HG02840 (cell line): ENCODE data around the gene METTL27.
"Not testable (repeated sequence)": the region's sequence is repeated elsewhere in the genome, so short reads cannot be mapped to it uniquely, and the experiment has no call there.

Experiments
- ATAC-seq: cut with Tn5 transposase; IDR thresholded peaks from one replicate; pipeline ENCODE4 v1.9.1; 2021; ENCODE audit warnings: mild to moderate bottlenecking, moderate library complexity, moderate number of reproducible peaks; ENCODE audit not compliant: unreplicated experiment, low FRiP score

The METTL27 gene, protein sequence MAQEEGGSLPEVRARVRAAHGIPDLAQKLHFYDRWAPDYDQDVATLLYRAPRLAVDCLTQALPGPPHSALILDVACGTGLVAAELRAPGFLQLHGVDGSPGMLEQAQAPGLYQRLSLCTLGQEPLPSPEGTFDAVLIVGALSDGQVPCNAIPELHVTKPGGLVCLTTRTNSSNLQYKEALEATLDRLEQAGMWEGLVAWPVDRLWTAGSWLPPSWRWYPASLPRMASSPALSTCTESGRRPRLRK

DNA sequence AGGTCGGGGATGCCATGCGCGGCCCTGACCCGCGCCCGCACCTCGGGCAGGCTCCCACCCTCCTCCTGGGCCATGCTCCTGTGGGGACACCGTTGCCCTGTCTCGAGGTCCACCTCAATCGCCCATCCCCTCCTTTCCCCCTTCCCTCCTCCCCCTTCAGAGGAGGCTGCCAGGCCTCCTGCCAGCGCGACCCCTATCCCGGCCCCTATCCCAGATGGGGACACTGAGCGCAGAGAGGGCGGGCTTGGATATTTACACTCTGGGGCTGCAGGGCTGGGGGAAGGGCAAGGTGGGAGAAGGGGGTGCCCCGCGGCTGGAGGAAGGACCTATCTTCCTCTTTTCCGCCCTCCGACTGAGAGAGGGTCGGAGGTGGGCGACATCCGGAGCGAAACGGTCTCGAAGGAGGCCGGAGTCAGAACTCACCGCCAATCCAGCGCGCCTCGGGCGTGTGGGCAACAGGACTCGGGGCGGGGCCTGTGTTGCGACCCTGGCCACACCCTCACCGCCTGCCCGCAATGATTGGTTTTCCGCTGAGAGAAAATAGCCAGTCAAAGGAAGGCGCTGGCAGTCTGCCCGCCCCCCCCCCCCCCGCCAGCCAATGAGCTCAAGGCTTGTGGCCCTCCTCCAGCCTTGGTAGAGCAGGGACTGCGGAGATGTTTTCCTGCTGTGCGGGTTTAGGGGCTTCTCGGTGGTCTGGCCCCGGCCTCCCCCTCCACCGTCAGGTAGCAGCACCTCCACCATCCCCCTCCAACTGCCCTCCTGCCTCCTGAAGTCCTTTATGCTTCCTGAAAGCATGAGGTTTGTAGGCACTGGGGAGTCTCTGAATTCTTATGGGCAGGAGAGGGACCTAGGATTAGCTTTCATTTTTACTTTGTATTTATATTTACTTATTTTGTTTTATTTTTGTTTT lies at the start of gene METTL27:
TSS of gene METTL27 (minus strand) at position 450 of the 910 bp plus-strand sequence. CDS start at position 74, 376 bp downstream.
- ATAC-seq: peak; percentile 83

DNA sequence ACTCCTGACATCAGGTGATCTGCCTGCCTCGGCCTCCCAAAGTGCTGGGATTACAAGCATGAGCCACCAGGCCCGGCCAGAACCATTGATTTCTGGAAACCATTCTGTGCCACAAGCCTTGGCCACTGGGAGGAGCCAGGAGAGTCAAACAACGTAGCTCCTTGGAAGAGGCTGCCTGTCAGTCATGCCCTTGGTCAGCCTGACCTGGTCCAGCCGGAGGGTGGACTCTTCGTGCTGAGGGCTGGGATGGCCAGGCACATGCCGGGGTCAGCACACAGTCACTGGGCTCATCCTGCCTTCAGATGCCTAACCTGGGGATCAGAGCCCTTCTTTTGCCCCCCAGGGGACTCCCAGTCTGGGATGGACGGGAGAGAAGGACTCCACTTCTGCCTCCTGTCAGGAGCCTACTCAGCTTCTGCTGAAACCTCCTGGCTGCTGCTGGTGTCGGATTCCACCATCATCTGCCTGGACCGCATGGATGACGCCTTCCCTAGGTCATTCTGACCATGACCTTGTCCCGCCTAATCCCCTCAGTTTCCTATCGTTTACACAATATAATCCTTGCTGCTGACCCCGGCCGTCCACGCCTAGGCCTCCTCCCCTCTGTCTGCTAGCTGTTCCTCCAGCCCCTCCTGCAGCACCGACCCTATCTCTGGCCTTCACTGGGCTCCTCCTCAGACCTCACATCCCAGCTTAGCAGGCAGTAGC lies 49.0 kb upstream of the METTL27 start:
- ATAC-seq: no peak

DNA sequence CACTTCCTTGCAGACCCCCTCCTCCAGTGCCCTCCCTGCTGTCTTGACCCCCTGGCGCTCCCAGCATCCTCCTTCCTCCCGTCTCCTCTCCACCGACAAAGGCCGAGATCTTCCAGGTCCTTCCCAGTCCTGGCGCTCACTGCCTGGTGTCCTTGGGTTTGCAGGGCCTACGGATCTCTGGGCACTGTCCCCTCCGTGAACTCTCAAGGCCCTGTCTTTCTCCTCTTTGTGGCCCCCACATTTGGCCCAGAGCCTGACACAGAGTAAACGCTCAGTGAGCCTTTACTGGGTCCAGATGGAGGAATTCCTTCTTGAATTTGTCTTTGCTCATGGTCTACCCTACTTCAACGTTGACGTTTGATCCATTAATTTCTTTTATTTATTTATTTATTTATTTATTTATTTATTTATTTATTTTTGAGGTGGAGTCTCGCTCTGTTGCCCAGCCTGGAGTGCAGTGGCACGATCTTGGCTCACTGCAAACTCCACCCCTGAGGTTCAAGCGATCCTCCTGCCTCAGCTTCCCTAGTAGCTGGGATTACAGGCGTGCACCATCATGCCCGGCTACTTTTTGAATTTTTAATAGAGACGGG lies 48.3 kb upstream of the METTL27 start:
- ATAC-seq: no peak

DNA sequence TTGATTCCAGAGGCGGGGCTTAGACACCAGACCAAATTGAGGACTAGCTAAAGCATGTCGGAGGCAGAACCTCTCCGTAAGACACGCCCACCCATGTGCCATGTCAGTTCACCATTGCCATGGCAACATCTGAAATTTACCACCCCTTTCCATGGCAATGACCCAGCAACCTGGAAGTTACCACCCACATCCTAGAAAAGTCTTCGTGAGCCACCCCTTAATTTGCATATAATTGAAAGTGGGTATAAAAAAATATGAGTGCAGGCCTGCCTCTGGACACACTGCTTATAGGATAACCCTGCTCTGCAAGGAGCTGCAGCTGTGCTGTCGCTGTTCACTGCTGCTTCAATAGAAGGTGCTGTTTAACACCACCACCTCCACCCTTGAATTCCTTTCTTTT lies 46.6 kb upstream of the METTL27 start:
- no peak for ATAC-seq

DNA sequence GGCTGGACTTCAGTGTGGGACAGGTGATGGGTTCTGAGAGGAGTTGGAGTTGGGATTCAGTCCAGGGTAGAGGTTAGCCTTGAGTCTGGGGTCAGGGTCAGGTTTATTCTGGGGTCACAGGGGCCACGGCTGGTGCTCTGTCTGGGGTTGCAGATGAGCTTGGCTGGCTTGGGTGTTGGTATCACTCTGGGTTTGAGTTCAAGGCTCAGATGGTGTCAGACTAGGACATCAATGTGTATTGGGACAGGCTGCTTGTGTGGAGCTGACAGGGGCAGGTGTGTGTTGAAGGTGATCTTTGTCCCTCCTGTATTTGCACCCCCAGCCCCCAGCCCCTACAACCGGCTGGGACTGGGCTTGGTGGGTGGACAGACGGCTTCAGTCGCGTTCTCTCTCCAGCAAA lies 45.4 kb upstream of the METTL27 start:
- no peak for ATAC-seq

DNA sequence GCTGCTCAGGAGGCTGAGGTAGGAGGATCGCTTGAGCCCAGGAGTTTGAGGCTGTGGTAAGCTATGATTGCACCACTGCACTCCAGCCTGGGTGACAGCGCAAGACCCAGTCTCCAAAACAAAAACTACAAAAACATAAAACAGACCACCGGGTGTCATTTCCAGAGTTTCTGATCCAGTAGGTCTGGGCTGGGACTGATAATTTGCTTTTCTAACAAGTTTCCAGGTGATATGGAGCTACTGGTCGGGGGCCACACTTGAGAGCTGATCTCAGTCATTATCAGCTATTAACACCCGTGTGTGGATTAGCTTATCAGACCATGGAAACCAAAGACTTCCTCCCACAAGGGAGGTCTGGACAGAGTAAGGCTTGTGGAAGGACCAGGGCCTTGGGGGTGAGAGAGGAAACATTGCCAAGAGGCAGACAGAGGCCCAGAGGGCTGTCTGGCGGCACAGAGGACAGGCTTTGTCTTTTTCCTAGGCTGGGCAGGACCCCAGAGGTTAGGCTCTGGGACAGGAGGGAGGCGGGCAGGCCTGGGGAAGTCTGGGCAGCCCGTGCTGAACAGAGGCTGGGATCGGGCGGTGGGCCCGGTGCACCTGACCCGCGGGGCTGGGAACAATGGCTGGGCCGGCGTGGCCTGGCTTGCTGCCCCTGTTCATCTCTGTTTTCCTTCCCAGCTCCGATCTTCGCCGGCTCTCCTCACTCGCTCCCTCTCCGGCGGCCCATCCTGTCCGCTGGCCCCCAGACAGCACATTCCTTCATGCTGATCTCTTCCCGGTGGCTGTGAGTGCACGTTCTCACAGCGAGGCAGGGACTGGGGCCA lies 43.9 kb upstream of the METTL27 start:
- ATAC-seq: no peak

DNA sequence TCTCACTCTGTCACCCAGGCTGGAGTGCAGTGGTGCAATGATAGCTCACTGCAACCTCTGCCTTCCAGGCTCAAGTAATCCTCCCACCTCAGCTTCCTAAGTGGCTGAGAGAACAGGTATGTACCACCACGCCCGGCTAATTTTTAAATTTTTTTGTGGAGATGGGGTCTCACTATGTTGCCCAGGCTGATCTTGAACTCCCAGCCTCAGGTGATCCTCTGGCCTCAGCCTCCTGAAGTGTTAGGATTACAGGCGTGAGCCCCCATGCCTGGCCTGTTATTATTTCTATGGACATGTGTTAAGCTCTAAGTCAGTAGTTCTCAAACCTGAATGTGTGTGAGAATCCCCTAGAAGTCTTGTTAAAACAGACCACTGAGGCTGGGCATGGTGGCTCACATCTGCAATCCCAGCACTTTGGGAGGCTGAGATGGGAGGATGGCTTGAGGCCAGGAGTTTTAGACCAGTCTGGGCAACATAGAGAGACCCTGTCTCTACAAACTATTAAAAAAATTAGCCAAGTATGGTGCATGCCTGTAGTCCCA lies 43.2 kb upstream of the METTL27 start:
- ATAC-seq: no peak

DNA sequence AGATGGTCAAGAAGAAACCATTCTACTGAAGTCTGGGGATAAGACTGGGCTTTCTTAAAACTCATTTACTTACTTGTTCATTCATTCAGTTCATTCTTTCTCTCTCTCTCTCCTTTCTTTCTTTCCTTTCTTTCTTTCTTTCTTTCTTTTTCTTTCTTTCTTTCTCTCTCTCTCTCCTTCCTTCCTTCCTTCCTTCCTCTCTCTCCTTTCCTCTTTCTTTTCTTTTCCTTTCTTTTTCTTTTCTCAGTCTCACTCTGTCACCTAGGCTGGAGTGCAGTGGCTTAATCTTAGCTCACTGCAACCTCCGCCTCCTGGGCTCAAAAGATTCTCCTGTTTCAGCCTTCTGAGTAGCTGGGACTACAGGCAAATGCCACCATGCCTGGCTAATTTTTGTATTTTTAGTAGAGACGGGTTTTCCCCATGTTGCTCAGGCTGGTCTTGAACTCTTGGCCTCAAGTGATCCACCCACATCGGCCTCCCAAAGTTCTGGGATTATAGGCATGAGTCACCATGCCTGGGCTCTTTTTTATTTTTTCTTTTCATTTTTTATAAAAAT lies 42.6 kb upstream of the METTL27 start:
- ATAC-seq: not testable (repeated sequence)

DNA sequence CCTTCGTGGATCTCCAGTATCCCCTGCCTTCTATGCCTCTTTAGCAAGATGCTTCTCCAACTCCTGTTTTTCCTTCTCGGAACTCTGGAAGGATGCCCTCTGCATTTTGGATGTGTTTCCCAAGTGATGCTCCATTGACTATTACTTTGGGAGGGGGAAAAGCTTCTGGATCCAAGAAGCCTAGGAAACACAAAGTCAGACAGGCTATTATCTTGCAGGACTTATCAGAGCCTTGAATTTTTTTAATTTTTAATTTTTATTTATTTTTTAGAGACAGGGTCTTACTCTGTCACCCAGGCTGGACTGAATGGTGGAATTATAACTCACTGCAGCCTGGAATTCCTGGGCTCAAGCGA lies 39.7 kb upstream of the METTL27 start:
- ATAC-seq: no peak

DNA sequence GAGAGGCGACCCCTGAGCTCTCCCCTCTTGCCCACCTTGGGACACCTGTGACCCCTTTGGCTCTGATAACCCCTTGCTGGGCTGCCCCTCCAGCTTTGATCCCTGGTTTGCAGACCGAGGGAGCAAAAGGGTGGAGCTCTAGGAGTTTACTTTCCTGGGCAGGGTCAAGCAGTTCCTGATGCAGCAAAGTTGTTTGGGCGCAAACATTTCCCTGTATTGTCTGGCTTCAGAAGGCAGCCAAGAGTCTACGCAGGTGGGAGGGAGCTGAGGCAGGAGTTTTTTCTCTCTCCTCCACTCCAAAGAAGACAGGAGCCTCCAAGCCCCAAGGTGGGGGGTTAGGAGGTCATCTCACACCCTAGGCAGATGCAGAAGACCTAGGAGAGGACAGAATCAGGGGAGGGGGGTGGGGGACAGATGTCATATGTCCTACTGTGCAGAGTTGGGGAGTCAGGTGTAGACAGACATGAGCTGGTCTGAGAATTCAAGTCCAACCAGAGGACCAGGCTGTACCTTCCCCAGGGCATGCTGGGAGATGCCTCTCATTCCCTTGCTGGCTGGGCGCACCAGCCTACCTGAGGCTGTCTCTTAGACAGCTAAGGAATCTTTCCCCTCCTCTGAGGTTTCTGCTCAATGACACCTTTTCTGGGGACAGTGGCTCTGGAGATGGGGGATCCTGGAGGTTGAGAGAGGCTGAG lies 39.2 kb upstream of the METTL27 start:
- ATAC-seq: no peak

DNA sequence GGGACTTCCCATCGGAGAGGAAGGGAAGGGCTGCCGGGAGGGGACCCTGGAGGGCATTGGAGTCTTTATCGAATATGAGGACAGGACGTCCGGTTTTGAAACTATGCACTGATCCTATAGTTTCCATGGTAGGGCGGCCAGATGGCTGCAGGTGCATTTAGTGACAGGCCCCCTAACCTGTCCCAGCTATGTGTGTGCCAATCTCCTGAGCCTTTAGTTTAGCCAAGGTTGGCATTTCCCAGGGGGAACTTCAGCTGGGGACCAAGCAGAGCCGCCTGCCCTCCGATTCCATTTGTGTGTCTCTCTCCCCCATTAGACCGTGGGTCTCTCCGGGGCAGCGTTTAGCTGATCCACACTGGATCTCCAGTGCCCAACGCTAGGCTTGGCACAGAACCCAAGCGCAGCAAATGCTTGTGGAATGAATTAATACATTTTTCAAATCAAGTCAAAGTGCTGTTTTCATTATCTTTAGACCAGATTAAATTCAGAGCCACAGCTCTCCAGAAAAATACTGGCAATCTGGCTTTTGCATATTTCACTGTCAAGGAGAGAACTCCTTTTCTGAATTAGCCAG lies 38.5 kb upstream of the METTL27 start:
- no peak for ATAC-seq

DNA sequence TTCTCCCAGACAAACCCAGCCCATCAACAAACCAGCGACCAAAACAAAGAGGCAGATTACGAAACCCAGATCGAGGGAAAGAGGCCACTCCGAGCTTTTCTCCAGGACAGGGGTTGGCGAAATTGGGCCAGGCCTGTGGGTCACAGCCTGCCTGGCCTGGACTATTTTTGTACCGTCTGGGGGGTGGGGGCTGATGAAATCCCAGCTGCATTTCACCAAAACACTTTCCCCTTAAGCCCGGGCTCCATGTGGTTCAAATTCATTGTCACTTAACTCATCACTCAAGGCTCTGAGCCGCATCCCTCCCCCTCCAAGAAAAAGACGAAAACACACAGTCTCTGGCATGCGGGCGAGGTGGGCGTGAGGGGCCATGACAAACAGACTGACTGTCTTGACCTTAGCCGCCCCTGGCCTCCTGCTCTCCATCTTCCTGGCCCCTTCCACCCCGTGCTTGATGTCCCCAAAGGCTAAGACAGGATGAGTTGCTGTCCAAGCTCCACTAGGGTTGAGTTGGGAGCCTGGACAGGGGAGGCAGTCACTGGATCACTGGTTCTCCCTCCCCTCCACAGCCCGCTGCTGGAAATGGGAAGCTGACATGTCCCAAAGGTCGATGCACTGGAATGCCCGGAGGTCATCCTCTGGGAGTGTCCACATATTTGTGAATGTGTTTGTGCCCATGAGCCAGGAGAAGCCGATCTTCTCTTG lies 37.8 kb upstream of the METTL27 start:
- no peak for ATAC-seq

DNA sequence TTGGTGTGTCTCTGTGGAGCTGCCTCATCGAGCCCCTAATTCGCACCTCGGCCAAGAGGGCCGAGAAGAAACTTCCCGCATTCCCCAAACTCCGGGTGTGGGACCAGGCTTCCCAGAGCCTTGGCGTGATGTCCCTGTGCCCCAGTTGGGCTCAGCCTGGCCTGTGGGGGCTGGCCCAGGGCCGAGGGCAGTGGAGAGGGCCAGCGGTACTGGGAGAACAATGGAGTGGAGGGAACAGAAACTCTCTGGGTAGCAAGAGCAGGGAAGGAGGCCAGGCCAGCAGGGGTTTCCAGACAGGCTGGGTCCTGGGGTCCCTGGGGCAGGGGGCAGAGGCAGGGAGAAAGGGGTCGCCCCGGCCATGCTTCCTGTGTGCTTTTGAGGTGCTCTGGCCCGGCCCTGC lies 34.7 kb upstream of the METTL27 start:
- no peak for ATAC-seq

DNA sequence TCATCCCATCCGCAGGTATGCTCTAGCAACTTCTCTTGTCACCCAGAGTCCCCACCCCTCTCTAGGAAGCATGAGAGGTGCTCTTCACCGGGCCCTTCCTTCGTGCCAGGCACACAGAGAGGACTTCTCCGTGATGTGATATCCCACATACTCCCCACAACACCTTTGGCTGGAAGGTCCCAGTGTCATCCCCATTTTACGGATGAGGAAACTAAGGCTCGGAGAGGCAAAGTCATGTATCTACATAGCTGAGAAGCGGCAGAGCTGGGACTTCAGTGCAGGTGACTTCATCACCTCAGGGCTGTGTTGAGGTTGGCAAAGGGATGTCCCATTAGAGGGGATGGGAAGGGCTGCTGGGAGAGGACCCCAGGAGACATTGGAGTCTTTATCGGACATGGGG lies 34.0 kb upstream of the METTL27 start:
- no peak for ATAC-seq

DNA sequence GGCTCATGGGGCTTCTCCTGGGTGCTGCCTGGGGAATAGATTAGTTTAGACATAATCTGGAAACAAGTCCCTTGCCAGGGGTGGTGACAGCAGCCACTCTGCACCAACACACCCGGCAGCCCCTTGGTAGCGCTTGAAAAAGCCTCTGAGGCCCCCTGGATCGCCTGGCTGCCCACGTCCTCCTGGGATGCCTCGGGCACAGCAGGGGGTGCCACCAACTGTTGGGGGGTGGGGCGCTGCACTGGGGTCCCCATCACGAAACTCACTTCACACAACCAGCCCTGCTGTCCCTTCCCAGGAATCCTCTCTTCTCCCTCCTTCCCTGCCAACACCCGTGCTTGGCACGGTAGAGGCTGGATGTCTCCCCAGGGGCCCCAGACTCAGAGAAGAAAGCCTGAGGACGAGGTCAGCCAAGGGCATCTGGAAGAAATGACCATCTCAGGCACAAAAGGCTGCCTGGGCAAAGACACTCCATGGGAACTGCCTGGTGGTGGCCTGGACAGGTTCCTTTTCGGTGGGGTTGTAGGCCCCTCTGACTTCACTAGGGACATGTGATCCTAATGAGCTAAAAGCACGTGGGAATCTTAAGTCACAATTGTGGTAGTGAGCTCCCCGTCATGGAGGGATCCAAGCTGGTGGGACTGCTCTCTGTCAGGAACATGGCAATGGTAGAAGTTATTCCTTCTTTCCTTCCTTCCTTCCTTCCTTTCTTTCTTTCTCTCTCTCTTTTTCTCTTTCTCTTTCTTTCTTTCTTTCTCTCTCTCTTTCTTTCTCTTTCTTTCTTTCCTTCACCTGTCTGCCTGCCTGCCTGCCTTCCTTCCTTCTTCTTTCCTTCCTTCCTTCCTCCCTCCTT lies 30.0 kb upstream of the METTL27 start:
- ATAC-seq: no peak

DNA sequence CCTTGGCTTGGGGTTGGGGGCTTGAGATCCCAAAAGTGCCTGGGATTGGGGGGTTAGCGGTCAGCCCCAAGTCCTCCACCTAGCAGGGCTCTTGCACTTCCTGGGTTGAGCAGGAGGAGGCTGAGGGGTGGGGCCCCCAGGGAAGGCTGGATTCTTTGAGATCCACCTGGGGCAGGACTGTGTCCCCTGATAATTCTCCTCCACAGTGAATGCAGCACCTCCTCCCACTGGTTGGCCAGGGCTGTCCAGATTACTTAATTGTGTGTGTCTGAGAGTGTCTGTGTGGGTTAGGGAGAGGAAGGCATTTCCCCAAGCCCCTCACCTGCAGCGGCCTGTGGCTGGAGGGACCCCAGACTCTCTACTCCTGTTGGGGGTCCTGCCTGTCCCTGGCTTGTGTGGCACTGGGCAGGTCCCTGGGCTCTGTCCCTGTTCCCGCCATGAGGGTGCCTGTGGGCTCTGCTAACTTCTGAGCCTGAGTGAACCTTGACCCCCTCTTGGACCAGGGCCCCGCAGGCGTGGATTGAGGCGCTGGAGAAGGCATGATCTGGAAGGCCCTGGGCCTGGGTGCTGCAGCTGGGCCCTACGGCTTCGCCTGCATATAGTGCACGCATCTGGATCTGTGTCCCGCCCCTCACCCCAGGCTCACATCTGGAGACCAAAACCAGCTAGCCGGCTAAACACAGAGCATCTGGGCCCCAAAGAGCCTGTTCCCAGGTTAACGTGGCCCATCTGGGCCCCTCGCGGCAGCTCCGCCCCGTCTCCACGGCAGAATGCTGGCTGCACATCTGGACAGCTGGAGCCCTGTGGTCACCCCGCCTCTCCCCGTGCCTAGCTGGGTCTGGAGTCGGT lies 29.1 kb upstream of the METTL27 start:
- ATAC-seq: no peak
